SU-DHL-6 (cell line): ENCODE measurements around the gene ZMIZ1.

Experiments
- H2AFZ ChIP-seq: fragments of 200-600 bp; sonication (generic); 2 replicates; pipeline ENCODE4 v1.6.1; 2014; ENCODE audit warnings: low read depth, mild to moderate bottlenecking, moderate library complexity, mixed read lengths, antibody characterized with exemption, low read length; ENCODE audit not compliant: severe bottlenecking
- H3F3A ChIP-seq: fragments of 200-600 bp; shearing (Covaris generic); 2 replicates; pipeline ENCODE4 v1.6.0; 2016; ENCODE audit warnings: antibody characterized with exemption, mild to moderate bottlenecking; ENCODE audit not compliant: insufficient read depth
- H3K27ac ChIP-seq: fragments of 200-600 bp; sonication (generic); 2 replicates; pipeline ENCODE4 v1.5.1; 2016; ENCODE audit warnings: low read depth, mild to moderate bottlenecking, low read length, moderate library complexity, mixed read lengths
- H3K27me3 ChIP-seq: fragments of 200-600 bp; sonication (generic), shearing (Covaris generic); 2 replicates; pipeline ENCODE4 v1.6.0; 2014; ENCODE audit warnings: mild to moderate bottlenecking, low read length
- H3K36me3 ChIP-seq: fragments of 200-600 bp; sonication (generic); 2 replicates; pipeline ENCODE4 v1.6.1; 2014; ENCODE audit warnings: mild to moderate bottlenecking, low read length, mixed read lengths
- H3K4me2 ChIP-seq: fragments of 300-600, 200-600 bp; shearing (Covaris generic), sonication (generic); 2 replicates; pipeline ENCODE4 v1.6.0; 2014; ENCODE audit warnings: low read length, low read depth, mild to moderate bottlenecking; ENCODE audit not compliant: poor library complexity, severe bottlenecking
- H3K4me3 ChIP-seq: fragments of 200-600 bp; sonication (generic); 2 replicates; pipeline ENCODE4 v1.5.1; 2014; ENCODE audit warnings: antibody characterized with exemption, low read length, mild to moderate bottlenecking, mixed read lengths; ENCODE audit not compliant: insufficient read depth, poor library complexity, severe bottlenecking
- H3K79me2 ChIP-seq: fragments of 200-600 bp; sonication (generic); 2 replicates; pipeline ENCODE4 v1.6.1; 2014; ENCODE audit warnings: mild to moderate bottlenecking, low read length, moderate library complexity; ENCODE audit not compliant: insufficient read depth
- H3K9ac ChIP-seq: fragments of 200-600 bp; sonication (generic); 2 replicates; pipeline ENCODE4 v1.7.0; 2014; ENCODE audit warnings: mild to moderate bottlenecking, low read length
- H3K9me2 ChIP-seq: fragments of 200-600 bp; sonication (generic); replicated peaks from 2 replicates; pipeline ENCODE4 v1.6.1; 2014; ENCODE audit warnings: low read length; ENCODE audit not compliant: insufficient read depth
- H3K9me3 ChIP-seq: fragments of 200-600 bp; sonication (generic); 2 replicates; pipeline ENCODE4 v1.6.1; 2014; ENCODE audit warnings: low read length, mixed read lengths; ENCODE audit not compliant: insufficient read depth
- H4K20me1 ChIP-seq: fragments of 200-600 bp; sonication (generic); 2 replicates; pipeline ENCODE4 v1.6.1; 2014; ENCODE audit warnings: low read depth, mild to moderate bottlenecking, antibody characterized with exemption, low read length, moderate library complexity, mixed read lengths
- CTCF ChIP-seq: fragments of 200-600 bp; sonication (generic); IDR thresholded peaks from one replicate; pipeline ENCODE4 v1.5.1; 2017; ENCODE audit warnings: antibody characterized with exemption, mild to moderate bottlenecking, low read length, moderate library complexity; ENCODE audit not compliant: insufficient read depth, poor library complexity, severe bottlenecking
- EZH2phosphoT487 ChIP-seq: fragments of 200-600 bp; sonication (generic), shearing (Covaris generic); conservative IDR thresholded peaks from 2 replicates; pipeline ENCODE4 v1.6.1; 2018; ENCODE audit warnings: mild to moderate bottlenecking, antibody characterized with exemption, low read length, moderate library complexity, mixed read lengths

Gene ZMIZ1

DNA sequence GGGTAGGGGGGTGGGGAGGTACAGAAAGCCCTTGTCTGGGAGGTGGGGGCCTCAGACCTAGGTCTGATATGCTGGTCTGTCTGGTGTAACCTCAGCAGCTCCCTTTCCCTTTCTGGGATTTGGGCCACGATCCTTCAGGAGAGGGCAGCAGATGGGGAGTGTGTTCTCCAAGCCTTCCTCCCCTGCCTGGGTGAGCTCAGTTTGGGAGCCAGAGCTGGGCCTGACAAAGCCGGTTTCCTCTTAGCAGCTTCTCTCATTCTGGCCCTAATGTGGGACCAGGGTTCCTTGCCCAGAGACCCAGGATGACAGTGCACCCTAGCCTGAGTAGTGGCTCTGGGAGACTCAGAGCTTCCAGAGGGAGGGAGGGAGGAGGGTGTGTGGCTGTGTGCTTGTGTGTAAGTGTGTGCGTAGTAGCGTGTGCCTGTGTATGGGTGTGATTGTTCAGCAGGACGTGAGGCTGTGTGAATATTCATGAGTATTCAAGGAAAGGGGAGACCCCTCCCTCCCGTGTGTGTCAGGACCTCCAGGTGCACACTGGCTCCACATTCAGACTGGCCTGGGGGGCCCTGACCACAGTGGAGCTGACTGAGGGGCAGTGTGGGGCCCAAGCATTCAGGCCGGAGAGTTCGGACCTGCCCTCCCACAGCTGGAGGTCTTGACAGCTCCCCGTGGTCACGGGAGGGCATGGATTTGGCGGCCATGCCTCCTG is 96.5 kb downstream of the ZMIZ1 start:
- H3K9me2 ChIP-seq, result no peaks in the 10 kb centered on the region
- H2AFZ ChIP-seq, result no peak overlapping the region
- H3K36me3 ChIP-seq, result no peaks in the 10 kb centered on the region
- H3K9me3 ChIP-seq, result no peaks in the 10 kb centered on the region
- H3F3A ChIP-seq, result no peaks in the 10 kb centered on the region
- no peaks in the 10 kb centered on the region for H4K20me1 ChIP-seq
- TF ChIP-seq CTCF, result no peak
- TF ChIP-seq EZH2phosphoT487, result no peak
- no peak overlapping the region for H3K27ac ChIP-seq
- no peak overlapping the region for H3K4me3 ChIP-seq
- H3K4me2 ChIP-seq, result no peak overlapping the region
- no peaks in the 10 kb centered on the region for H3K79me2 ChIP-seq
- H3K27me3 ChIP-seq, result no peaks in the 10 kb centered on the region
- H3K9ac ChIP-seq, result no peak overlapping the region

- Histone ChIP-seq H3K9me2 (no peaks in the 10 kb centered on the region), H4K20me1 (no peaks in the 10 kb centered on the region), H3F3A (no peaks in the 10 kb centered on the region), H3K79me2 (no peaks in the 10 kb centered on the region), H3K27ac (no peak overlapping the region), H2AFZ (no peak overlapping the region), H3K9me3 (no peaks in the 10 kb centered on the region), H3K27me3 (no peaks in the 10 kb centered on the region), H3K4me3 (no peak overlapping the region), H3K9ac (no peak overlapping the region), H3K36me3 (no peaks in the 10 kb centered on the region), H3K4me2 (no peak overlapping the region)
- TF ChIP-seq EZH2phosphoT487, result no peak
- no peak for TF ChIP-seq CTCF
Observed at GRCh38 chr10:79166312-79166721, 97.6 kb downstream of the ZMIZ1 start.

- no peaks in the 10 kb centered on the region for H4K20me1 ChIP-seq
- no peaks in the 10 kb centered on the region for H3K9me3 ChIP-seq
- H3K27ac ChIP-seq, result no peak overlapping the region
- no peaks in the 10 kb centered on the region for H3K36me3 ChIP-seq
- H3F3A ChIP-seq, result no peaks in the 10 kb centered on the region
- H2AFZ ChIP-seq, result no peak overlapping the region
- H3K9me2 ChIP-seq, result no peaks in the 10 kb centered on the region
- no peak overlapping the region for H3K4me3 ChIP-seq
- no peak overlapping the region for H3K9ac ChIP-seq
- TF ChIP-seq CTCF, result no peak
- no peak for TF ChIP-seq EZH2phosphoT487
- no peak overlapping the region for H3K4me2 ChIP-seq
- H3K27me3 ChIP-seq, result no peaks in the 10 kb centered on the region
- H3K79me2 ChIP-seq, result no peaks in the 10 kb centered on the region
Observed at GRCh38 chr10:79166741-79167140, 98.0 kb downstream of the ZMIZ1 start.
